ENCODE results near the gene ZNF711. TPM values are rescaled to one million over a fixed set of nuclear protein-coding genes. Genes with fewer than 3 reads are reported as not detected.

Gene ZNF711
- total RNA-seq, 1 donor from 2014 or later, result 55.4 TPM

GRCh38 chrX:85213792-85214530, 29.8 kb upstream of the ZNF711 start:
- no peak overlapping the region for H2AFZ ChIP-seq (replicated peaks)
- no peaks in the 10 kb centered on the region for H3K36me3 ChIP-seq
- H3K27me3 ChIP-seq, result no peaks in the 10 kb centered on the region
- peaks cover 2% of the 10 kb centered on the region for H3K9me3 Mint-ChIP-seq
- H3K79me2 ChIP-seq (ENCODE audit: low read depth), result no peaks in the 10 kb centered on the region
- peaks cover 2% of the 10 kb centered on the region for H3K27me3 Mint-ChIP-seq (ENCODE audit: insufficient read depth, low read depth)
- no peaks in the 10 kb centered on the region for H3K36me3 Mint-ChIP-seq
- no peak overlapping the region for H3K4me3 ChIP-seq
- no peak overlapping the region for H3K27ac Mint-ChIP-seq
- no peak for DNase-seq (ENCODE audit: low spot score)
- no peaks in the 10 kb centered on the region for H3F3A ChIP-seq (ENCODE audit: low read depth)
- no peak overlapping the region for H3K4me3 Mint-ChIP-seq
- TF ChIP-seq CTCF (IDR thresholded peaks at IDR 0.05) (no peak), EZH2 (IDR thresholded peaks at IDR 0.05) (no peak), EZH2phosphoT487 (IDR thresholded peaks at IDR 0.05) (no peak)
- H3K9ac ChIP-seq, result no peak overlapping the region
- no peaks in the 10 kb centered on the region for H3K4me1 Mint-ChIP-seq
- H3K9me3 ChIP-seq (ENCODE audit: low read depth), result no peaks in the 10 kb centered on the region
- no peak overlapping the region for H3K4me2 ChIP-seq
- no peaks in the 10 kb centered on the region for H4K20me1 ChIP-seq (ENCODE audit: low read depth)
- no peaks in the 10 kb centered on the region for H3K4me1 ChIP-seq
- no peak overlapping the region for H3K27ac ChIP-seq

GRCh38 chrX:85215946-85216345, 27.8 kb upstream of the ZNF711 start:
- no peak for DNase-seq (ENCODE audit: low spot score)
- H3K4me1 ChIP-seq, result no peaks in the 10 kb centered on the region
- H3K27me3 ChIP-seq, result no peaks in the 10 kb centered on the region
- H3F3A ChIP-seq (ENCODE audit: low read depth), result no peaks in the 10 kb centered on the region
- no peak overlapping the region for H3K9ac ChIP-seq
- H4K20me1 ChIP-seq (ENCODE audit: low read depth), result no peaks in the 10 kb centered on the region
- Mint-ChIP-seq H3K36me3 (no peaks in the 10 kb centered on the region), H3K4me3 (no peak overlapping the region), H3K27ac (no peak overlapping the region), H3K27me3 (ENCODE audit: insufficient read depth, low read depth) (peaks cover 2% of the 10 kb centered on the region), H3K4me1 (no peaks in the 10 kb centered on the region), H3K9me3 (peaks cover 2% of the 10 kb centered on the region)
- no peaks in the 10 kb centered on the region for H3K79me2 ChIP-seq (ENCODE audit: low read depth)
- no peak for TF ChIP-seq CTCF (IDR thresholded peaks at IDR 0.05)
- TF ChIP-seq EZH2 (IDR thresholded peaks at IDR 0.05), result no peak
- no peak for TF ChIP-seq EZH2phosphoT487 (IDR thresholded peaks at IDR 0.05)
- no peak overlapping the region for H3K4me3 ChIP-seq
- no peak overlapping the region for H3K27ac ChIP-seq
- H3K9me3 ChIP-seq (ENCODE audit: low read depth), result no peaks in the 10 kb centered on the region
- H3K4me2 ChIP-seq, result no peak overlapping the region
- H3K36me3 ChIP-seq, result no peaks in the 10 kb centered on the region
- H2AFZ ChIP-seq (replicated peaks), result no peak overlapping the region

GRCh38 chrX:85221361-85221760, 22.4 kb upstream of the ZNF711 start:
- no peaks in the 10 kb centered on the region for H3K9me3 ChIP-seq (ENCODE audit: low read depth)
- H3K4me2 ChIP-seq, result no peak overlapping the region
- no peaks in the 10 kb centered on the region for H3K36me3 Mint-ChIP-seq
- no peaks in the 10 kb centered on the region for H3K27me3 Mint-ChIP-seq (ENCODE audit: insufficient read depth, low read depth)
- no peaks in the 10 kb centered on the region for H3K79me2 ChIP-seq (ENCODE audit: low read depth)
- no peaks in the 10 kb centered on the region for H3K4me1 Mint-ChIP-seq
- H4K20me1 ChIP-seq (ENCODE audit: low read depth), result no peaks in the 10 kb centered on the region
- H3K27me3 ChIP-seq, result no peaks in the 10 kb centered on the region
- no peak for DNase-seq (ENCODE audit: low spot score)
- no peak overlapping the region for H3K4me3 ChIP-seq
- H3F3A ChIP-seq (ENCODE audit: low read depth), result no peaks in the 10 kb centered on the region
- H3K4me3 Mint-ChIP-seq, result no peak overlapping the region
- no peaks in the 10 kb centered on the region for H3K9me3 Mint-ChIP-seq
- no peaks in the 10 kb centered on the region for H3K36me3 ChIP-seq
- H3K9ac ChIP-seq, result no peak overlapping the region
- H3K27ac Mint-ChIP-seq, result no peak overlapping the region
- TF ChIP-seq CTCF (IDR thresholded peaks at IDR 0.05), result no peak
- TF ChIP-seq EZH2phosphoT487 (IDR thresholded peaks at IDR 0.05), result no peak
- TF ChIP-seq EZH2 (IDR thresholded peaks at IDR 0.05), result no peak
- H2AFZ ChIP-seq (replicated peaks), result no peak overlapping the region
- no peak overlapping the region for H3K27ac ChIP-seq
- no peaks in the 10 kb centered on the region for H3K4me1 ChIP-seq

Measured in neural progenitor cell (in vitro differentiated cells).